Endothelial cell of umbilical vein (primary cell): ENCODE data around the gene CD82. TPM values are rescaled to one million over a fixed set of nuclear protein-coding genes. Genes with fewer than 3 reads are reported as not detected.

Source experiments
- BruUV-seq: library from RNA; stranded (reverse); fragments of 400-500 nt; replicated peaks from 2 replicates; lab custom pipeline; 2021; lab: Mats Ljungman, UMichigan
- CTCF ChIA-PET: fragments of 300-600, 350-600 bp; sonication (Branson Sonifier 250); formaldehyde crosslinking; loops from one replicate; lab custom pipeline; 2021; ENCODE audit warnings: antibody characterized with exemption, inconsistent platforms; lab: Charles Lee
- POLR2A ChIA-PET: fragments of 300-600, 350-600 bp; sonication (Branson Sonifier 250); formaldehyde crosslinking; loops from one replicate; lab custom pipeline; 2021; ENCODE audit warnings: antibody characterized with exemption, inconsistent platforms; lab: Charles Lee
- DNase-seq: peaks from one replicate; pipeline ENCODE4 v3.0.0-alpha.2; 2011; ENCODE audit warnings: low read depth, low spot score
- FAIRE-seq: peaks from 2 replicates; lab custom pipeline; 2011; peaks lifted over from hg19 to GRCh38; lab: Jason Lieb, UNC
- H2AFZ ChIP-seq: 2 replicates; pipeline ENCODE4 v1.6.0; 2012; ENCODE audit warnings: low read depth, low read length, control low read depth, inconsistent platforms
- H3K27ac ChIP-seq: 2 replicates; pipeline ENCODE4 v1.5.1; 2011; ENCODE audit warnings: low read depth, mild to moderate bottlenecking, control low read depth, low read length, moderate library complexity; ENCODE audit not compliant: insufficient read depth
- H3K27me3 ChIP-seq, 2 experiments: 2 replicates each; pipeline versions ENCODE4 v1.6.0 to v1.6.1; 2011; ENCODE audit warnings: low read length in 2 of 2, mixed read lengths in 1 of 2; ENCODE audit not compliant: control insufficient read depth in 2 of 2, insufficient read depth in 2 of 2
- H3K36me3 ChIP-seq, 2 experiments: 2 replicates in 1 of 2; 3 replicates in 1 of 2; pipeline ENCODE4 v1.5.1; 2011; ENCODE audit warnings: low read length in 2 of 2, mild to moderate bottlenecking in 1 of 2, moderate library complexity in 1 of 2; ENCODE audit not compliant: control insufficient read depth in 2 of 2, insufficient read depth in 2 of 2; ENCODE audit errors: extremely low read depth in 1 of 2
- H3K4me1 ChIP-seq: 3 replicates; pipeline ENCODE4 v1.5.1; 2011; ENCODE audit warnings: mild to moderate bottlenecking, low read length; ENCODE audit not compliant: control insufficient read depth, insufficient read depth; ENCODE audit errors: extremely low read depth
- H3K4me2 ChIP-seq: 2 replicates; pipeline ENCODE4 v1.6.1; 2011; ENCODE audit warnings: low read length, control low read depth, mixed read lengths; ENCODE audit not compliant: insufficient read depth
- H3K4me3 ChIP-seq, 3 experiments: fragments of 200-600 bp in 1 of 3; sonication (generic), shearing (Covaris generic) in 1 of 3; replicated peaks in 1 of 3; 2 replicates each; pipeline ENCODE4 v1.5.1; 2011 to 2016; ENCODE audit warnings: control low read depth in 3 of 3, low read length in 3 of 3, mild to moderate bottlenecking in 2 of 3, inconsistent platforms in 1 of 3, low read depth in 1 of 3, moderate library complexity in 1 of 3; ENCODE audit not compliant: insufficient read depth in 1 of 3
- H3K79me2 ChIP-seq: 2 replicates; pipeline ENCODE4 v1.6.0; 2012; ENCODE audit warnings: low read length, inconsistent platforms; ENCODE audit not compliant: control insufficient read depth, insufficient read depth
- H3K9ac ChIP-seq: replicated peaks from 2 replicates; pipeline ENCODE3; 2011; ENCODE audit warnings: low read length, control low read depth; ENCODE audit not compliant: insufficient read depth; ENCODE audit errors: extremely low read depth
- H3K9me1 ChIP-seq: replicated peaks from 3 replicates; pipeline ENCODE4 v1.6.0; 2011; ENCODE audit warnings: mild to moderate bottlenecking, low read length; ENCODE audit not compliant: control insufficient read depth, insufficient read depth; ENCODE audit errors: extremely low read depth
- H3K9me3 ChIP-seq: replicated peaks from 2 replicates; pipeline ENCODE4 v1.5.1; 2012; ENCODE audit warnings: low read length, inconsistent platforms; ENCODE audit not compliant: control insufficient read depth, insufficient read depth
- H4K20me1 ChIP-seq: replicated peaks from 2 replicates; pipeline ENCODE3; 2011; ENCODE audit warnings: mild to moderate bottlenecking, low read length; ENCODE audit not compliant: control insufficient read depth, insufficient read depth; ENCODE audit errors: extremely low read depth
- CTCF ChIP-seq, 2 donors: IDR thresholded peaks; 1 replicate in 1 of 2; 2 replicates in 1 of 2; pipeline ENCODE4 v1.5.1; 2011; ENCODE audit warnings: low read length in 2 of 2, mild to moderate bottlenecking in 2 of 2, moderate library complexity in 2 of 2, control low read depth in 1 of 2, inconsistent platforms in 1 of 2, low read depth in 1 of 2; ENCODE audit not compliant: insufficient read depth in 1 of 2; ENCODE audit errors: extremely low read depth in 1 of 2
- EZH2 ChIP-seq: IDR thresholded peaks from 2 replicates; pipeline ENCODE4 v1.6.1; 2012; ENCODE audit warnings: borderline replicate concordance, low read depth, mild to moderate bottlenecking, moderate library complexity, low read length, inconsistent platforms; ENCODE audit not compliant: severe bottlenecking
- FOS ChIP-seq: IDR thresholded peaks from 2 replicates; pipeline ENCODE4 v1.6.1; 2011; ENCODE audit warnings: mild to moderate bottlenecking, low read length, moderate library complexity, borderline replicate concordance; ENCODE audit not compliant: insufficient read depth
- GATA2 ChIP-seq: IDR thresholded peaks from 2 replicates; pipeline ENCODE4 v1.7.0; 2011; ENCODE audit warnings: low read depth, mild to moderate bottlenecking, moderate library complexity, mixed read lengths, low read length; ENCODE audit not compliant: insufficient read length, insufficient read depth
- JUN ChIP-seq: IDR thresholded peaks from 2 replicates; pipeline ENCODE4 v1.6.1; 2011; ENCODE audit warnings: borderline replicate concordance, low read depth; ENCODE audit not compliant: insufficient read length, insufficient read depth
- MAX ChIP-seq: IDR thresholded peaks from 2 replicates; pipeline ENCODE4 v1.6.1; 2011; ENCODE audit not compliant: insufficient read depth, insufficient read length
- MYC ChIP-seq: IDR thresholded peaks from one replicate; pipeline ENCODE4 v1.6.1; 2011; ENCODE audit warnings: mild to moderate bottlenecking, low read depth, low read length
- POLR2A ChIP-seq: IDR thresholded peaks from 2 replicates; pipeline ENCODE4 v1.6.1; 2012; ENCODE audit warnings: low read depth, mild to moderate bottlenecking, control low read depth, low read length
- POLR2AphosphoS5 ChIP-seq: IDR thresholded peaks from 2 replicates; pipeline ENCODE4 v1.6.1; 2012; ENCODE audit warnings: low read depth, mild to moderate bottlenecking, control low read depth, low read length, moderate library complexity; ENCODE audit not compliant: insufficient read depth
- dilution Hi-C: fragments of 300-500 bp; cut with MboI; formaldehyde crosslinking; loops from one replicate; pipeline ENCODE4 v1.15.0; 2019; ENCODE audit warnings: low sequenced_read_pairs; ENCODE audit not compliant: extremely low pct_ligation_motif_present
- intact Hi-C: fragments of 100-400 bp; cut with micrococcal nuclease; formaldehyde crosslinking; loops from one replicate; pipeline ENCODE4 v1.10.0; 2022
- polyA plus RNA-seq, 4 experiments: library from polyadenylated mRNA; depleted of rRNA in 3 of 4; stranded (reverse) in 3 of 4; unstranded in 1 of 4; fragments of >200 nt; gene quantifications; 2 replicates each; pipeline versions ENCODE4 v1.2.1 to v1.2.3, GENCODE V29; 2011 to 2012; ENCODE audit warnings: missing spikeins in 1 of 4
- total RNA-seq: library from RNA; stranded (reverse); gene quantifications from 2 replicates; pipeline ENCODE4 v1.2.3, GENCODE V29; 2021

The CD82 gene
- total and polyA plus RNA-seq, 2 donors (not counting 3 experiments of a cell fraction or from before 2014, with no cell fraction given): 17.9 to 25.2 TPM

DNA sequence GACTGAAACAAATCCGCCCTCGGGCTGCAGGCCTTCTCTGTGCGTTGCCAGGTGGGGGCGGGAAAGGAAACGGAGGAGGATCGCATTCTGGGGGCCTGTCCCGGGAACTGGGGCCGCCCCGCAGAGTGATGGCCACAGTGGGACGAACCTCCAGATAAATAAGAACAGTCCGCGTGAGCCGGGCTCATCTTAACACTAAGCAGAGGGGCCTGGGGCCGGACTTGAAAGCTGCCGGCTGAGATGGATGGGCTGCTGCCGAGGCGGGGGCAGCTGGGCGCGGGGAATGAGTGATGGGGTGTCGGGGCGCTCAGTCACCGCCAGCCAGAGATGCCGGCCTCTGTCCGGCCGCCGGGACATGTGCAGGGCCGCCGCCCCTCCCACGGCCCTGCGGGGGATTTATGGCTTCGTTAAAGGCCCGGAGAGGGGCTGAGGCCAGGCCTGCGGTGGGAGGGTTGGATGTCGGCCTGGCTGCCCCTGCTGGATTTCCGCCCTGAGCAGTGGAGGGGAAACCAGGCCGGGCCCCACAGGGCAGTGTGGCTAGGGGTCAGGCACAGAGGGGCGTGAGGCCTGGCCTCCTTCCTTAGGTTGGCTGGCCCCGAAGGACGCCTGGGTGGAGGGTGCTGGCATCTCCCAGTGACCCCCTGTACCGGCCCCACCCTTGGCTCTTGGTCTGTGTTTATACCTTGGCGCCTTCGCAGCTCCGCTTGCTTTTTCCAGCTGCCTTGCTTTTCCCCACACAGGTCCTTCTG is 45.3 kb upstream of the CD82 start:
- ChIA-PET CTCF (no interaction called here), POLR2A (no interaction called here)
- no TSS peak for BruUV-seq
- Histone ChIP-seq H3K4me2 (no peak overlapping the region), H3K9ac (no peak overlapping the region), H2AFZ (no peak overlapping the region), H3K9me3 (no peaks in the 10 kb centered on the region), H3K79me2 (no peaks in the 10 kb centered on the region), H3K4me3 (no peak overlapping the region), H3K9me1 (no peaks in the 10 kb centered on the region), H3K27ac (no peak overlapping the region), H3K27me3 (peaks cover 11 to 24% of the 10 kb centered on the region in 2 experiments), H3K36me3 (no peaks in the 10 kb centered on the region), H3K4me1 (no peaks in the 10 kb centered on the region), H4K20me1 (no peaks in the 10 kb centered on the region)
- dilution Hi-C loops (no loop called here), intact Hi-C loops (no loop called here)
- TF ChIP-seq FOS: no peak
- TF ChIP-seq MAX: no peak
- no peak for TF ChIP-seq GATA2
- TF ChIP-seq MYC: no peak
- no peak for TF ChIP-seq POLR2A
- TF ChIP-seq JUN: no peak
- TF ChIP-seq EZH2: no peak
- no peak for TF ChIP-seq POLR2AphosphoS5
- no peak for TF ChIP-seq CTCF (IDR thresholded peaks at IDR 0.05; ENCODE audit: extremely low read depth in 1 of 2, insufficient read depth in 1 of 2, low read depth in 1 of 2, low read length in 2 of 2)
- DNase-seq: no peak
- FAIRE-seq: no peak
